ENCODE data around the gene ZNRF2.

Gene ZNRF2

DNA sequence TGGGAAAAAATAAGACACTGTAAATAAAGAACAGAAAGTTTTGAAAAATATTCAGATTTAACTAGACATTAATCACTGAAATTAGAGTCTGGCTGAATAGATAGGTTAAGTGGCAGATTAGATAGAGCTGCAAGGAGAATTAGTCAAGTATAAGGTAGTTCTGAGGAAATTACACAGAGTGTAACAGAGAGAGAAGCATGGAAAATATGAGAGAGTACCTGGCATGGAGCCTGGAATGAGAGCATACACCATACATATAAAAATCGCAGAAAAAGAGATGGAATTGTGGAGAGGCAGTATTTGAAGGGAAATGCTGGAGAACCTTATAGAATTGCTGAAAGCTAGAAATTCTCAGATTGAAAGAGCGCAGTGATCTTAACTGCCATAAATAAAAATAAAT lies 46.9 kb downstream of the ZNRF2 start:
- H3K4me2 ChIP-seq (ENCODE audit: low read length): peak overlapping the region; percentile 38; the same call in 1 of the 2 replicates
- peak overlapping the region; percentile 69 for H3K27ac ChIP-seq (ENCODE audit: low read depth, low read length, poor library complexity, severe bottlenecking)
- no peak overlapping the region for H3K9ac ChIP-seq (ENCODE audit: low read length)
- no peaks in the 10 kb centered on the region for H4K20me1 ChIP-seq (ENCODE audit: insufficient read depth, low read length)
- H2AFZ ChIP-seq (ENCODE audit: low read length): no peak overlapping the region
- H3K4me1 ChIP-seq (ENCODE audit: insufficient read depth, low read length, severe bottlenecking): peaks cover 40% of the 10 kb centered on the region
- H3K27me3 ChIP-seq (ENCODE audit: insufficient read depth, low read length): no peaks in the 10 kb centered on the region
- H3F3A ChIP-seq (ENCODE audit: insufficient read depth, low read length): no peaks in the 10 kb centered on the region
- H3K9me3 ChIP-seq (ENCODE audit: low read length): peaks cover 9% of the 10 kb centered on the region
- peaks cover 52% of the 10 kb centered on the region for H3K79me2 ChIP-seq (ENCODE audit: insufficient read depth, low read length)
- peaks cover 21% of the 10 kb centered on the region for H3K36me3 ChIP-seq (ENCODE audit: insufficient read depth, low read length)
- H3K4me3 ChIP-seq (ENCODE audit: low read depth, low read length, poor library complexity, severe bottlenecking): no peak overlapping the region
- H3K9me2 ChIP-seq (ENCODE audit: low read depth, low read length): no peaks in the 10 kb centered on the region
- TF ChIP-seq EZH2 (IDR thresholded peaks at IDR 0.05; ENCODE audit: borderline replicate concordance, low read length): no peak
- TF ChIP-seq, protein P1, sequence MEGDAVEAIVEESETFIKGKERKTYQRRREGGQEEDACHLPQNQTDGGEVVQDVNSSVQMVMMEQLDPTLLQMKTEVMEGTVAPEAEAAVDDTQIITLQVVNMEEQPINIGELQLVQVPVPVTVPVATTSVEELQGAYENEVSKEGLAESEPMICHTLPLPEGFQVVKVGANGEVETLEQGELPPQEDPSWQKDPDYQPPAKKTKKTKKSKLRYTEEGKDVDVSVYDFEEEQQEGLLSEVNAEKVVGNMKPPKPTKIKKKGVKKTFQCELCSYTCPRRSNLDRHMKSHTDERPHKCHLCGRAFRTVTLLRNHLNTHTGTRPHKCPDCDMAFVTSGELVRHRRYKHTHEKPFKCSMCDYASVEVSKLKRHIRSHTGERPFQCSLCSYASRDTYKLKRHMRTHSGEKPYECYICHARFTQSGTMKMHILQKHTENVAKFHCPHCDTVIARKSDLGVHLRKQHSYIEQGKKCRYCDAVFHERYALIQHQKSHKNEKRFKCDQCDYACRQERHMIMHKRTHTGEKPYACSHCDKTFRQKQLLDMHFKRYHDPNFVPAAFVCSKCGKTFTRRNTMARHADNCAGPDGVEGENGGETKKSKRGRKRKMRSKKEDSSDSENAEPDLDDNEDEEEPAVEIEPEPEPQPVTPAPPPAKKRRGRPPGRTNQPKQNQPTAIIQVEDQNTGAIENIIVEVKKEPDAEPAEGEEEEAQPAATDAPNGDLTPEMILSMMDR (IDR thresholded peaks at IDR 0.05; ENCODE audit: low read length): no peak

DNA sequence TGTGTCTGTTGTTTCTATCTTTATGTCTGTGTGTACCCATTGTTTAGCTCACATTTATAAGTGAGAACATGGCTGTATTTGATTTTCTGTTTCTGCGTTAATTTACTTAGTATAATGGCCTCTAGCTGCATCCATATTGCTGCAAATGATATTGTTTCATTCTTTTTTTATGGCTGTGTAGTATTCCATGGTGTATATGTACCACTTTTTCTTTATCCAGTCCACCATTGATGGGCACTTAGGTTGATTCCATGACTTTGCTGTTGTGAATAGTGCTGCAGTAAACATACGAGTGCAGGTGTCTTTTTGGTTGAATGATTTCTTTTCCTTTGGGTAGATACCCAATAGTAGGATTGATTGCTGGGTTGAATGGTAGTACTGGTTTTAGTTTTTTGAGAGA lies 48.2 kb downstream of the ZNRF2 start:
- no peak overlapping the region for H2AFZ ChIP-seq (ENCODE audit: low read length)
- no peak overlapping the region for H3K27ac ChIP-seq (ENCODE audit: low read depth, low read length, poor library complexity, severe bottlenecking)
- no peak overlapping the region for H3K4me3 ChIP-seq (ENCODE audit: low read depth, low read length, poor library complexity, severe bottlenecking)
- peaks cover 15% of the 10 kb centered on the region for H3K36me3 ChIP-seq (ENCODE audit: insufficient read depth, low read length)
- H3K79me2 ChIP-seq (ENCODE audit: insufficient read depth, low read length): peaks cover 51% of the 10 kb centered on the region
- H3K4me2 ChIP-seq (ENCODE audit: low read length): no peak overlapping the region
- no peak for TF ChIP-seq EZH2 (IDR thresholded peaks at IDR 0.05; ENCODE audit: borderline replicate concordance, low read length)
- TF ChIP-seq, protein P1 (IDR thresholded peaks at IDR 0.05; ENCODE audit: low read length): no peak
- no peaks in the 10 kb centered on the region for H4K20me1 ChIP-seq (ENCODE audit: insufficient read depth, low read length)
- peaks cover 40% of the 10 kb centered on the region for H3K4me1 ChIP-seq (ENCODE audit: insufficient read depth, low read length, severe bottlenecking)
- H3K9ac ChIP-seq (ENCODE audit: low read length): no peak overlapping the region
- H3K27me3 ChIP-seq (ENCODE audit: insufficient read depth, low read length): no peaks in the 10 kb centered on the region
- no peaks in the 10 kb centered on the region for H3K9me2 ChIP-seq (ENCODE audit: low read depth, low read length)
- H3F3A ChIP-seq (ENCODE audit: insufficient read depth, low read length): no peaks in the 10 kb centered on the region
- peaks cover 9% of the 10 kb centered on the region for H3K9me3 ChIP-seq (ENCODE audit: low read length)

GRCh38 chr7:30335763-30336487 lies 51.5 kb downstream of the ZNRF2 start:
- Histone ChIP-seq H3K9me2 (ENCODE audit: low read depth, low read length) (no peaks in the 10 kb centered on the region), H3K9ac (ENCODE audit: low read length) (no peak overlapping the region), H3K4me2 (ENCODE audit: low read length) (no peak overlapping the region), H3K4me3 (ENCODE audit: low read depth, low read length, poor library complexity, severe bottlenecking) (no peak overlapping the region), H4K20me1 (ENCODE audit: insufficient read depth, low read length) (no peaks in the 10 kb centered on the region), H3K9me3 (ENCODE audit: low read length) (peaks cover 11% of the 10 kb centered on the region), H3K79me2 (ENCODE audit: insufficient read depth, low read length) (peaks cover 35% of the 10 kb centered on the region), H3K27ac (ENCODE audit: low read depth, low read length, poor library complexity, severe bottlenecking) (no peak overlapping the region), H3K4me1 (ENCODE audit: insufficient read depth, low read length, severe bottlenecking) (peaks cover 13% of the 10 kb centered on the region), H2AFZ (ENCODE audit: low read length) (no peak overlapping the region), H3K36me3 (ENCODE audit: insufficient read depth, low read length) (peaks cover 15% of the 10 kb centered on the region), H3K27me3 (ENCODE audit: insufficient read depth, low read length) (no peaks in the 10 kb centered on the region), H3F3A (ENCODE audit: insufficient read depth, low read length) (no peaks in the 10 kb centered on the region)
- no peak for TF ChIP-seq EZH2 (IDR thresholded peaks at IDR 0.05; ENCODE audit: borderline replicate concordance, low read length)
- TF ChIP-seq, protein P1 (IDR thresholded peaks at IDR 0.05; ENCODE audit: low read length): no peak

Measured in OCI-LY1 (cell line).